ENCODE data around the gene RRM1. TPM values are rescaled to one million over a fixed set of nuclear protein-coding genes. Genes with fewer than 3 reads are reported as not detected.
A peak's percentile ranks its signal among the peaks of the same experiment; 100 is the strongest.

RRM1 gene
- total and polyA plus RNA-seq, 9 of the 15 experiments (the other 6 are each of a cell fraction or from before 2014, with no cell fraction given): 113 to 270 (median 163) TPM

DNA sequence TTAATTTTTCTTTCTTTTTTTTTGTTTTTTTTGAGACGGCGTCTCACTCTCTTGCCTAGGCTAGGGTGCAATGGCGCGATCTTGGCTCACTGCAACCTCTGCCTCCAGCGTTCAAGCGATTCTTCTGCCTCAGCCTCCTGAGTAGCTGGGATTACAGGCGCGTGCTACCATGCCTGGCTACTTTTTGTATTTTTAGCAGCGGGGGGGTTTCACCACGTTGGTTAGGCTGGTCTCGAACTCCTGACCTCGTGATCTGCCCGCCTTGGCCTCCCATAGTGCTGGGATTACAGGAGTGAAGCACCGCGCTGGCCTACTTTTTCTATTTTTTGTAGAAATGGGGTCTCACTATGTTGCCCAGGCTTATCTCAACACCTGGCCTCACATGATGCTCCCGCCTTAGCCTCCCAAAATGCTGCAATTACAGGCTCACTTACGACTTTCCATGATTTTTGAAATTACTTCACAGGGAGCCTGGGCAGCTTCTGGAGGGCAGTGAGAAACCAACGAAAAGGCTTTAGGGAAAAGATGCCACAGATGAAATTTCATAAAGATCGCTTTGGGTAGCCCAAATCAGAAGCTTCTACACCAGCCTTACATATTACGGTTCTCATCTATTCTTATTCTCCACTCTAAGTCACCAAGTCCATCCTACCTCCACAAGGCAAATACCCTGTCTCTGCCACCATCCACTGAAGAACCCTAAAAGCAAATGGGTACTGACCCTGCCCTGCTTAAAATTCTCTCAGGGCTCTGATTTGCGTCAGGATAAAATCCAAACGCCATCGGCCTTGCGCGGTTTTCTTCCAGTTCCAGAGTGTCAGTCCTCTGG lies 866 bp upstream of the RRM1 start (continued):
- TF ChIP-seq RBM22 (IDR thresholded peaks at IDR 0.05; ENCODE audit: low read depth, low read length, poor library complexity, severe bottlenecking) (no peak), ZNF121 (CRISPR knock-in tag; conservative IDR thresholded peaks at IDR 0.05) (peak; percentile 99)

DNA sequence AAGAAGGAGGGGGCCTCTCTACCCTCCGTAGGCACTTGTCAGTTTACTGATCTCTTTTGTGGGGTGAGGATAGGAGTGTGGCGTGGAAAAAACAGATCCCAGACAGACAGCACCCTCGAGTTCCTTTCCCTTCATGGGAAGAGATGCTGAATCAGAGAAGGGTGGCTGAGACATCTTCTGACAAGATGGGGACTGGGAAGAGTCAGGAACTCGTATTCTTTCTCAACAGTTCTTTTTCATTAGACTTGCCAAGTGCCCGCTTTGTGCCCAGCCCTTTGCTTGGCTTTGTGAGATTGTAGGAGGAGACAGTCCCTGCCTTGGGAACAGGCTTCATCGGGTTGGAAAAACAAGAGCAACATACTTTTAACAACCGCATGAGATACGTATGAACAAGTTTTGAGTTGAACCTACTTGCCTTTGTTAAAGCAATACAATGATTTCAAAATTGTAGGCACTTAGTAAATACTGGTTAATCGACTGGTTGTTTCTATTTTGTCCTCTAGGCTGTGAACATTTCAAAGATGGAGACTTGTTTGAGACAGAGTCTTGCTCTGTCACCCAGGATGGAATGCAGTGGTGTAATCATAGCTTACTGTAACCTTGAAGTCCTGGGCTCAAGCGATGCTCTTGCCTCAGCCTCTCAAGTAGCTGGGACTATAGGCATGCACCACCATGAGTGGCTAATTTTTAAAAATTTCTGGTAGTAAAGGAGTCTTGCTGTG lies 1.1 kb downstream of the RRM1 start:
- ATAC-seq: peak; percentile 31
- POLR2A ChIA-PET: interaction anchor here (1.0 to 3.1 kb wide), 5 partner anchors 11 to 246 kb away, joined by 3 to 12 read pairs (median 8); partner anchors contain the start of gene STIM1
- Histone ChIP-seq H3K9ac (ENCODE audit: insufficient read depth in 1 of 2, low read depth in 2 of 2, low read length in 2 of 2) (peak overlapping the region; percentile 97), H4K20me1 (replicated peaks; ENCODE audit: control insufficient read depth, insufficient read depth, low read length) (no peaks in the 10 kb centered on the region; the same call in 1 of the 2 replicates), H3K27ac (ENCODE audit: extremely low read depth, low read depth, low read length) (peak overlapping the region; percentile 99), H3K36me3 (ENCODE audit: control insufficient read depth, insufficient read depth, low read length) (peaks cover 42% of the 10 kb centered on the region; the same call in 2 of the 3 replicates), H3K27me3 (ENCODE audit: control insufficient read depth in 2 of 2, insufficient read depth in 2 of 2, low read length in 2 of 2) (no peaks in the 10 kb centered on the region), H3K4me1 (replicated peaks in 1 of 2; ENCODE audit: control insufficient read depth in 2 of 2, insufficient read depth in 2 of 2, low read length in 2 of 2) (peaks cover 20 to 32% of the 10 kb centered on the region in 2 experiments; a peak in 4 of 5 replicates), H3K79me2 (ENCODE audit: control insufficient read depth, insufficient read depth, low read length) (peaks cover 64% of the 10 kb centered on the region), H3K4me3 (peak overlapping the region; percentile 64), H3K4me2 (ENCODE audit: insufficient read depth, low read length) (peak overlapping the region; percentile 94), H2AFZ (ENCODE audit: low read depth, low read length) (peak overlapping the region; percentile 100; the same call in 1 of the 2 replicates), H3K9me3 (replicated peaks; ENCODE audit: control insufficient read depth, insufficient read depth, low read depth, low read length) (no peaks in the 10 kb centered on the region), H3K9me1 (ENCODE audit: control insufficient read depth, insufficient read depth, low read length) (no peaks in the 10 kb centered on the region)
- in situ Hi-C loops (cut with MboI) (loop anchor here (25.0 kb wide), 1 partner anchor 608 kb away; no protein-coding TSS in a partner anchor), intact Hi-C loops (cut with micrococcal nuclease) (no loop called here)
- TF ChIP-seq, protein P1, sequence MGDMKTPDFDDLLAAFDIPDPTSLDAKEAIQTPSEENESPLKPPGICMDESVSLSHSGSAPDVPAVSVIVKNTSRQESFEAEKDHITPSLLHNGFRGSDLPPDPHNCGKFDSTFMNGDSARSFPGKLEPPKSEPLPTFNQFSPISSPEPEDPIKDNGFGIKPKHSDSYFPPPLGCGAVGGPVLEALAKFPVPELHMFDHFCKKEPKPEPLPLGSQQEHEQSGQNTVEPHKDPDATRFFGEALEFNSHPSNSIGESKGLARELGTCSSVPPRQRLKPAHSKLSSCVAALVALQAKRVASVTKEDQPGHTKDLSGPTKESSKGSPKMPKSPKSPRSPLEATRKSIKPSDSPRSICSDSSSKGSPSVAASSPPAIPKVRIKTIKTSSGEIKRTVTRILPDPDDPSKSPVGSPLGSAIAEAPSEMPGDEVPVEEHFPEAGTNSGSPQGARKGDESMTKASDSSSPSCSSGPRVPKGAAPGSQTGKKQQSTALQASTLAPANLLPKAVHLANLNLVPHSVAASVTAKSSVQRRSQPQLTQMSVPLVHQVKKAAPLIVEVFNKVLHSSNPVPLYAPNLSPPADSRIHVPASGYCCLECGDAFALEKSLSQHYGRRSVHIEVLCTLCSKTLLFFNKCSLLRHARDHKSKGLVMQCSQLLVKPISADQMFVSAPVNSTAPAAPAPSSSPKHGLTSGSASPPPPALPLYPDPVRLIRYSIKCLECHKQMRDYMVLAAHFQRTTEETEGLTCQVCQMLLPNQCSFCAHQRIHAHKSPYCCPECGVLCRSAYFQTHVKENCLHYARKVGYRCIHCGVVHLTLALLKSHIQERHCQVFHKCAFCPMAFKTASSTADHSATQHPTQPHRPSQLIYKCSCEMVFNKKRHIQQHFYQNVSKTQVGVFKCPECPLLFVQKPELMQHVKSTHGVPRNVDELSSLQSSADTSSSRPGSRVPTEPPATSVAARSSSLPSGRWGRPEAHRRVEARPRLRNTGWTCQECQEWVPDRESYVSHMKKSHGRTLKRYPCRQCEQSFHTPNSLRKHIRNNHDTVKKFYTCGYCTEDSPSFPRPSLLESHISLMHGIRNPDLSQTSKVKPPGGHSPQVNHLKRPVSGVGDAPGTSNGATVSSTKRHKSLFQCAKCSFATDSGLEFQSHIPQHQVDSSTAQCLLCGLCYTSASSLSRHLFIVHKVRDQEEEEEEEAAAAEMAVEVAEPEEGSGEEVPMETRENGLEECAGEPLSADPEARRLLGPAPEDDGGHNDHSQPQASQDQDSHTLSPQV (IDR thresholded peaks at IDR 0.05): peak; percentile 29; the same call in 1 of the 2 replicates
- no peak for TF ChIP-seq BRCA1 (IDR thresholded peaks at IDR 0.05)
- TF ChIP-seq BRCA1 (CRISPR knock-in tag; IDR thresholded peaks at IDR 0.05): no peak
- peak in 1 of 3 experiments; percentile 19 for TF ChIP-seq YY1 (IDR thresholded peaks at IDR 0.05; ENCODE audit: borderline replicate concordance in 1 of 3, control insufficient read depth in 1 of 3, extremely low read depth in 1 of 3, insufficient read depth in 3 of 3, insufficient read length in 1 of 3, insufficient replicate concordance in 2 of 3, low read depth in 1 of 3, low read length in 2 of 3)
- TF ChIP-seq TEAD4 (IDR thresholded peaks at IDR 0.05; ENCODE audit: low read length): 0 out of 2 replicates have a peak, but pooled peaks have one; percentile 47
- TF ChIP-seq TEAD4 (CRISPR knock-in tag; IDR thresholded peaks at IDR 0.05; ENCODE audit: borderline replicate concordance): no peak
- TF ChIP-seq SAP30 (IDR thresholded peaks at IDR 0.05; ENCODE audit: borderline replicate concordance, insufficient read depth, low read depth, low read length, poor library complexity, severe bottlenecking): peak; percentile 4
- 3% methylated on average over 10 of the region's 10 CpGs for WGBS (ENCODE audit: insufficient coverage, low coverage, missing lambda C conversion rate)
- no TSS peak for BruUV-seq (replicated peaks)
- FAIRE-seq: no peak
- DNase-seq (ENCODE audit: extremely low read depth in 1 of 4, low spot score in 3 of 4): peak in 3 of 4 experiments; percentile 21 to 55 (median 27)
- CTCF ChIA-PET (ENCODE audit: low intra/inter-chr PET ratio): no interaction called here
